Keratinocyte (primary cell): ENCODE results near the gene MARCHF3. TPM values are rescaled to one million over a fixed set of nuclear protein-coding genes. Genes with fewer than 3 reads are reported as not detected.

Source experiments
- DNase-seq: peaks from one replicate; pipeline ENCODE4 v3.0.0-alpha.2; 2011; ENCODE audit warnings: low read depth, missing footprints, low spot score
- FAIRE-seq: peaks from 2 replicates; lab custom pipeline; 2011; peaks lifted over from hg19 to GRCh38; lab: Jason Lieb, UNC
- H2AFZ ChIP-seq: 2 replicates; pipeline ENCODE4 v1.6.0; 2012; ENCODE audit warnings: low read length, control low read depth, inconsistent platforms; ENCODE audit not compliant: control insufficient read depth
- H3K27ac ChIP-seq: 2 replicates; pipeline ENCODE4 v1.5.1; 2011; ENCODE audit warnings: low read length; ENCODE audit not compliant: control insufficient read depth, insufficient read depth
- H3K27me3 ChIP-seq: 3 replicates; pipeline ENCODE4 v1.6.0; 2011; ENCODE audit warnings: low read length; ENCODE audit not compliant: control insufficient read depth, insufficient read depth; ENCODE audit errors: extremely low read depth
- H3K36me3 ChIP-seq, 2 experiments: 2 replicates in 1 of 2; 3 replicates in 1 of 2; pipeline ENCODE4 v1.5.1; 2011; ENCODE audit warnings: low read length in 2 of 2, mild to moderate bottlenecking in 1 of 2; ENCODE audit not compliant: control insufficient read depth in 2 of 2, insufficient read depth in 2 of 2; ENCODE audit errors: extremely low read depth in 1 of 2
- H3K4me1 ChIP-seq: 3 replicates; pipeline ENCODE4 v1.5.1; 2011; ENCODE audit warnings: low read length; ENCODE audit not compliant: control insufficient read depth, insufficient read depth; ENCODE audit errors: extremely low read depth
- H3K4me2 ChIP-seq: 3 replicates; pipeline ENCODE4 v1.6.0; 2011; ENCODE audit warnings: low read depth, low read length; ENCODE audit not compliant: control insufficient read depth, insufficient read depth; ENCODE audit errors: extremely low read depth
- H3K4me3 ChIP-seq, 3 experiments: fragments of 200-600 bp in 1 of 3; sonication (generic) in 1 of 3; 2 replicates in 2 of 3; 3 replicates in 1 of 3; pipeline ENCODE4 v1.5.1; 2011 to 2016; ENCODE audit warnings: low read length in 3 of 3, mild to moderate bottlenecking in 3 of 3, control low read depth in 2 of 3, inconsistent platforms in 1 of 3, low read depth in 1 of 3, mixed read lengths in 1 of 3, mixed run types in 1 of 3, moderate library complexity in 1 of 3; ENCODE audit not compliant: control insufficient read depth in 2 of 3, insufficient read depth in 2 of 3; ENCODE audit errors: extremely low read depth in 1 of 3
- H3K79me2 ChIP-seq: 2 replicates; pipeline ENCODE4 v1.6.0; 2012; ENCODE audit warnings: low read length; ENCODE audit not compliant: control insufficient read depth, insufficient read depth
- H3K9ac ChIP-seq: 3 replicates; pipeline ENCODE4 v1.6.0; 2011; ENCODE audit warnings: low read length; ENCODE audit not compliant: control insufficient read depth, insufficient read depth; ENCODE audit errors: extremely low read depth
- H3K9me1 ChIP-seq: 3 replicates; pipeline ENCODE4 v1.6.0; 2011; ENCODE audit warnings: low read length; ENCODE audit not compliant: control insufficient read depth, insufficient read depth; ENCODE audit errors: extremely low read depth
- H3K9me3 ChIP-seq: 2 replicates; pipeline ENCODE4 v1.5.1; 2012; ENCODE audit warnings: low read depth, low read length; ENCODE audit not compliant: control insufficient read depth
- H4K20me1 ChIP-seq: 3 replicates; pipeline ENCODE4 v1.6.0; 2011; ENCODE audit warnings: low read length; ENCODE audit not compliant: control insufficient read depth, insufficient read depth; ENCODE audit errors: extremely low read depth
- CTCF ChIP-seq, 3 experiments: IDR thresholded peaks in 1 of 3; conservative IDR thresholded peaks in 1 of 3; optimal IDR thresholded peaks in 1 of 3; 2 replicates in 2 of 3; 3 replicates in 1 of 3; pipeline versions ENCODE3 to v1.5.1; 2011; ENCODE audit warnings: low read length in 3 of 3, mild to moderate bottlenecking in 3 of 3, moderate library complexity in 2 of 3, control low read depth in 1 of 3, inconsistent platforms in 1 of 3; ENCODE audit not compliant: insufficient read depth in 2 of 3; ENCODE audit errors: extremely low read depth in 1 of 3
- EZH2 ChIP-seq: IDR thresholded peaks from one replicate; pipeline ENCODE4 v1.6.1; 2012; ENCODE audit warnings: inconsistent platforms, mild to moderate bottlenecking, low read length, moderate library complexity
- dilution Hi-C: fragments of 300-500 bp; cut with MboI; formaldehyde crosslinking; loops from one replicate; pipeline ENCODE4 v1.7.0; 2020; ENCODE audit warnings: low sequenced_read_pairs; ENCODE audit not compliant: extremely low pct_ligation_motif_present
- polyA minus RNA-seq, 3 experiments: library from RNA; depleted of rRNA, polyadenylated mRNA; stranded (reverse); fragments of >200 nt; gene quantifications; 1 replicate in 1 of 3; 2 replicates in 1 of 3; 3 replicates in 1 of 3; pipeline ENCODE4 v1.2.3, GENCODE V29; 2011
- polyA plus RNA-seq, 5 experiments: library from polyadenylated mRNA; depleted of rRNA in 3 of 5; stranded (reverse) in 3 of 5; stranded (forward) in 1 of 5; unstranded in 1 of 5; fragments of >200 nt; gene quantifications; 1 replicate in 1 of 5; 2 replicates in 3 of 5; 3 replicates in 1 of 5; pipeline versions ENCODE4 v1.2.1 to v1.2.3, GENCODE V29; 2011 to 2012; ENCODE audit warnings: missing spikeins in 2 of 5, low read depth in 1 of 5, low replicate concordance in 1 of 5

MARCHF3 gene, protein sequence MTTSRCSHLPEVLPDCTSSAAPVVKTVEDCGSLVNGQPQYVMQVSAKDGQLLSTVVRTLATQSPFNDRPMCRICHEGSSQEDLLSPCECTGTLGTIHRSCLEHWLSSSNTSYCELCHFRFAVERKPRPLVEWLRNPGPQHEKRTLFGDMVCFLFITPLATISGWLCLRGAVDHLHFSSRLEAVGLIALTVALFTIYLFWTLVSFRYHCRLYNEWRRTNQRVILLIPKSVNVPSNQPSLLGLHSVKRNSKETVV
- polyA plus RNA-seq (0.26 to 0.45 TPM (median 0.35 TPM) in 3 replicates), polyA minus RNA-seq (1.2 TPM in 1 of 3 replicates, not detected in the others)
- polyA plus RNA-seq (2011; ENCODE audit: low read depth) = 15.2 TPM
- polyA plus RNA-seq (2011; cell fraction: cytosol; rRNA removed) = 0.22 and 0.63 TPM in 2 replicates
- 0.48 and 1.0 TPM in 2 replicates for polyA plus RNA-seq (2011; cell fraction: nucleus; rRNA removed)
- polyA plus RNA-seq (2012; ENCODE audit: low replicate concordance) = 0.73 and 23.5 TPM in 2 replicates
- not detected for polyA minus RNA-seq (2011; cell fraction: cytosol; rRNA and poly(A)+ RNA removed)
- 0.53 and 1.2 TPM in 2 replicates for polyA minus RNA-seq (2011; cell fraction: nucleus; rRNA and poly(A)+ RNA removed)

DNA sequence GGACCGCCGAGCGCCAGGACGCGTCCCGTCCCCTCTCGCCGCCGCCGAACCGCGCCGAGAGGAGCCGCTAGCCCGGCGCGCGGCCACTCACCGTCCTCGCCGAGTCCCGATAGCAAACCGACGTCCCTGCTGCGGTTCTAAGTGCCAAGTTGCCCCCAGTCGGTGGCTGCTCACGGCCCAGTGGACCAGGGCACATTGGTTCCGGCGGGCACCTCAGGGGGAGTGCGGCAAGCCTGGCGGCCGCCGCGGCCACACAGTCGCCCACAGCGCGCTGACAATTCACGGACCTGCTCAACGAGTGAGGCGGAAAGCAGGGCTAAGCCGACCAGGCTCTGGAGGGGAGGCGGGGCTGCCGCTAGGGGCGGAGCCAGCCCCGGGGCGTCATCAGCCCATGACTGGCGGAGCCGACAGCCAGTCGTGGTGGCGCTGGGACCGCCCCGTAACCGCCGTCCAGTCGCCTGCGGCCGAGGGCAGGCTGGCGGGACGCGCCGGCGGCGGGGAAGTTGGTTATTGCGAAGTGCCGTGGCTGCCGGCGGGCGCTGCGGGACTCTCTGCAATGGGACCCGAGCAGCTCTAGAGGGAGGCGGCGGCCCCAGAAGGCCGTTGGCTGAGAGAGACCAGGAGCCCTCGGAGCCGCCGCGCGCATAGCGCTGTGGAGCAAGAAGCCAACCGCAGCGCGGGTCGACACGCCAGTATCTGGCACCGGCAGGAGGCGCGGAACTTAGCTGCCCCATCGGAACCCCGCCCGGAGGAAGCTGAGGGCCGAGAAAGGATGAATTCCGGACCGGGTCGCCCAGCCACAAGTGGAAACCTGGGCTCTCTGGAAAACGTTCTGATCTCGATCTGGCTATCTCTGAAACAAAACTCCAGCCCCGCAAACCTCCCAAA lies at the start of gene MARCHF3:
Gene MARCHF3 (minus strand): TSS at position 300 of the 888 bp plus-strand sequence. CDS start 112,387 bp downstream, outside the sequence.
- no peak within 1 kb of the TSS for H3K27ac ChIP-seq
- H3K4me2 ChIP-seq = peak within 1 kb of the TSS; percentile 96
- FAIRE-seq = no peak

GRCh38 chr5:127079994-127080491 lies 49.7 kb upstream of the MARCHF3 start:
- no peak overlapping the region for H3K9ac ChIP-seq
- no peak overlapping the region for H2AFZ ChIP-seq
- H3K27me3 ChIP-seq = no peaks in the 10 kb centered on the region
- peak overlapping the region; percentile 7 for H3K4me2 ChIP-seq
- no peaks in the 10 kb centered on the region for H3K79me2 ChIP-seq
- H3K9me3 ChIP-seq = no peaks in the 10 kb centered on the region
- dilution Hi-C loops = no loop called here
- DNase-seq (no peak), FAIRE-seq (peak; percentile 23)
- H3K4me3 ChIP-seq = no peak overlapping the region
- no peak for TF ChIP-seq CTCF (optimal IDR thresholded peaks at IDR 0.05 in 1 of 3, IDR thresholded peaks at IDR 0.05 in 1 of 3, conservative IDR thresholded peaks at IDR 0.05 in 1 of 3; ENCODE audit: extremely low read depth in 1 of 3, insufficient read depth in 2 of 3, low read length in 3 of 3)
- no peak for TF ChIP-seq EZH2
- H4K20me1 ChIP-seq = no peaks in the 10 kb centered on the region
- no peak overlapping the region for H3K27ac ChIP-seq
- H3K4me1 ChIP-seq = peaks cover under 1% of the 10 kb centered on the region
- no peaks in the 10 kb centered on the region for H3K9me1 ChIP-seq
- H3K36me3 ChIP-seq = no peaks in the 10 kb centered on the region

More for the DNA sequence above, at the start of gene MARCHF3:
- H3K9me1 ChIP-seq = no peaks in the 10 kb centered on the region
- peak within 1 kb of the TSS; percentile 67 for H3K9ac ChIP-seq
- no peaks in the 10 kb centered on the region for H3K36me3 ChIP-seq
- H4K20me1 ChIP-seq = no peaks in the 10 kb centered on the region
- peak within 1 kb of the TSS; percentile 98 for H2AFZ ChIP-seq
- dilution Hi-C loops = no loop called here
- peak within 1 kb of the TSS; percentile 64 to 79 (median 76) for H3K4me3 ChIP-seq
- peak in 2 of 3 experiments; percentile 31 to 34 for TF ChIP-seq CTCF (optimal IDR thresholded peaks at IDR 0.05 in 1 of 3, IDR thresholded peaks at IDR 0.05 in 1 of 3, conservative IDR thresholded peaks at IDR 0.05 in 1 of 3; ENCODE audit: extremely low read depth in 1 of 3, insufficient read depth in 2 of 3, low read length in 3 of 3)
- peak; percentile 43 for TF ChIP-seq EZH2
- H3K27me3 ChIP-seq = peaks cover 23% of the 10 kb centered on the region
- peaks cover 7% of the 10 kb centered on the region for H3K4me1 ChIP-seq
- no peaks in the 10 kb centered on the region for H3K9me3 ChIP-seq
- peak; percentile 35 for DNase-seq
- no peaks in the 10 kb centered on the region for H3K79me2 ChIP-seq
